H1 (cell line): ENCODE results near the gene MEGF11. TPM values are rescaled to one million over a fixed set of nuclear protein-coding genes. Genes with fewer than 3 reads are reported as not detected.

Source experiments
- CTCF ChIA-PET: fragments of 300-600 bp; sonication (Branson Sonifier 250); formaldehyde crosslinking; loops from one replicate; lab custom pipeline; 2021; ENCODE audit not compliant: partially characterized antibody; lab: Charles Lee
- POLR2A ChIA-PET: fragments of 300-600 bp; sonication (Branson Sonifier 250); formaldehyde crosslinking; loops from one replicate; lab custom pipeline; 2021; ENCODE audit warnings: inconsistent platforms; ENCODE audit not compliant: partially characterized antibody; lab: Charles Lee
- DNase-seq, 2 experiments: peaks; one replicate each; pipeline versions ENCODE4 v3.0.0 to v3.0.0-alpha.2; 2010 to 2022; ENCODE audit warnings: low spot score in 2 of 2, low read depth in 1 of 2, mixed read lengths in 1 of 2
- FAIRE-seq: peaks from 2 replicates; lab custom pipeline; 2011; peaks lifted over from hg19 to GRCh38; lab: Jason Lieb, UNC
- H2AFZ ChIP-seq: 2 replicates; pipeline ENCODE4 v1.8.1; 2012; ENCODE audit warnings: low read length, inconsistent platforms
- H2AK5ac ChIP-seq: 2 replicates; pipeline ENCODE4 v1.6.1; 2013; ENCODE audit warnings: low read depth, low read length
- H2BK120ac ChIP-seq: replicated peaks from 2 replicates; pipeline ENCODE3; 2013; ENCODE audit warnings: low read depth, low read length, inconsistent platforms
- H2BK12ac ChIP-seq: 2 replicates; pipeline ENCODE4 v1.6.1; 2013; ENCODE audit warnings: low read depth, low read length
- H2BK15ac ChIP-seq: 2 replicates; pipeline ENCODE4 v1.6.1; 2013; ENCODE audit warnings: low read length
- H2BK20ac ChIP-seq: 2 replicates; pipeline ENCODE4 v1.6.1; 2013; ENCODE audit warnings: low read length
- H2BK5ac ChIP-seq: 2 replicates; pipeline ENCODE4 v1.6.1; 2013; ENCODE audit warnings: low read depth, low read length
- H3K14ac ChIP-seq: 2 replicates; pipeline ENCODE4 v1.6.1; 2013; ENCODE audit warnings: inconsistent platforms; ENCODE audit not compliant: insufficient read length
- H3K18ac ChIP-seq: 2 replicates; pipeline ENCODE4 v1.6.1; 2013; ENCODE audit warnings: low read length; ENCODE audit errors: extremely low read depth
- H3K23ac ChIP-seq: 2 replicates; pipeline ENCODE4 v1.6.1; 2013; ENCODE audit warnings: inconsistent platforms; ENCODE audit not compliant: insufficient read length
- H3K23me2 ChIP-seq: 2 replicates; pipeline ENCODE4 v1.6.1; 2013; ENCODE audit warnings: low read depth, low read length
- H3K27ac ChIP-seq: 2 replicates; pipeline ENCODE4 v1.6.1; 2011; ENCODE audit warnings: low read depth, low read length, inconsistent platforms
- H3K27me3 ChIP-seq, 4 experiments: replicated peaks in 1 of 4; 1 replicate in 1 of 4; 2 replicates in 3 of 4; pipeline versions ENCODE4 v1.6.1 to v1.8.1; 2011 to 2013; ENCODE audit warnings: low read length in 3 of 4, mild to moderate bottlenecking in 3 of 4, inconsistent platforms in 2 of 4, mixed read lengths in 2 of 4, moderate library complexity in 1 of 4; ENCODE audit not compliant: control insufficient read depth in 3 of 4, insufficient read depth in 3 of 4; ENCODE audit errors: extremely low read depth in 1 of 4
- H3K36me3 ChIP-seq, 4 experiments: 2 replicates each; pipeline versions ENCODE4 v1.6.1 to v1.8.1; 2011 to 2013; ENCODE audit warnings: mild to moderate bottlenecking in 4 of 4, low read length in 3 of 4, moderate library complexity in 2 of 4, control low read depth in 1 of 4, inconsistent platforms in 1 of 4; ENCODE audit not compliant: insufficient read depth in 4 of 4, control insufficient read depth in 2 of 4
- H3K4ac ChIP-seq: replicated peaks from 2 replicates; pipeline ENCODE3; 2013; ENCODE audit warnings: low read length, low read depth, mixed read lengths, inconsistent platforms; ENCODE audit not compliant: insufficient read length
- H3K4me1 ChIP-seq, 4 experiments: replicated peaks in 1 of 4; 1 replicate in 1 of 4; 2 replicates in 3 of 4; pipeline versions ENCODE4 v1.6.1 to v1.8.1; 2011 to 2013; ENCODE audit warnings: low read length in 3 of 4, inconsistent platforms in 2 of 4, mixed read lengths in 1 of 4; ENCODE audit not compliant: insufficient read depth in 4 of 4, control insufficient read depth in 3 of 4
- H3K4me2 ChIP-seq, 2 experiments: 2 replicates each; pipeline versions ENCODE4 v1.6.1 to v1.8.1; 2011 to 2013; ENCODE audit warnings: low read depth in 2 of 2, low read length in 2 of 2, control low read depth in 1 of 2, inconsistent platforms in 1 of 2, mild to moderate bottlenecking in 1 of 2; ENCODE audit not compliant: insufficient read depth in 1 of 2
- H3K4me3 ChIP-seq, 4 experiments: fragments of 200-600, 300-600 bp in 1 of 4; sonication (generic), shearing (Covaris generic), sonication (Bioruptor Twin) in 1 of 4; 2 replicates each; pipeline versions ENCODE4 v1.5.1 to v1.8.1; 2011 to 2016; ENCODE audit warnings: low read length in 4 of 4, low read depth in 3 of 4, control low read depth in 2 of 4, inconsistent platforms in 2 of 4, mild to moderate bottlenecking in 2 of 4, mixed read lengths in 1 of 4, moderate library complexity in 1 of 4; ENCODE audit not compliant: insufficient read depth in 2 of 4; ENCODE audit errors: extremely low read depth in 1 of 4
- H3K56ac ChIP-seq: replicated peaks from 2 replicates; pipeline ENCODE3; 2013; ENCODE audit warnings: low read depth, mild to moderate bottlenecking, mixed read lengths, low read length, inconsistent platforms; ENCODE audit not compliant: insufficient read length
- H3K79me1 ChIP-seq: 2 replicates; pipeline ENCODE4 v1.6.1; 2013; ENCODE audit warnings: low read depth, low read length, control low read depth
- H3K79me2 ChIP-seq, 2 experiments: 2 replicates each; pipeline versions ENCODE4 v1.6.1 to v1.8.1; 2012 to 2013; ENCODE audit warnings: low read length in 2 of 2, mild to moderate bottlenecking in 2 of 2, inconsistent platforms in 1 of 2; ENCODE audit not compliant: insufficient read depth in 2 of 2, control insufficient read depth in 1 of 2
- H3K9ac ChIP-seq, 4 experiments: replicated peaks in 1 of 4; 1 replicate in 1 of 4; 2 replicates in 3 of 4; pipeline versions ENCODE4 v1.6.1 to v1.8.1; 2011 to 2013; ENCODE audit warnings: low read depth in 3 of 4, low read length in 3 of 4, control low read depth in 2 of 4, mild to moderate bottlenecking in 2 of 4, moderate library complexity in 2 of 4, inconsistent platforms in 1 of 4; ENCODE audit errors: extremely low read depth in 1 of 4
- H3K9me3 ChIP-seq, 2 experiments: 2 replicates each; pipeline versions ENCODE4 v1.6.1 to v1.8.1; 2012 to 2013; ENCODE audit warnings: mild to moderate bottlenecking in 2 of 2, moderate library complexity in 2 of 2, control low read depth in 1 of 2, inconsistent platforms in 1 of 2, low read depth in 1 of 2, low read length in 1 of 2, mixed read lengths in 1 of 2; ENCODE audit not compliant: insufficient read depth in 2 of 2
- H4K20me1 ChIP-seq, 2 experiments: replicated peaks in 1 of 2; 2 replicates each; pipeline versions ENCODE3 to v1.8.1; 2011 to 2013; ENCODE audit warnings: inconsistent platforms in 2 of 2, low read length in 2 of 2, mild to moderate bottlenecking in 1 of 2; ENCODE audit not compliant: insufficient read depth in 2 of 2, control insufficient read depth in 1 of 2
- H4K5ac ChIP-seq: 2 replicates; pipeline ENCODE4 v1.6.1; 2013; ENCODE audit warnings: low read length, low read depth, mixed read lengths, inconsistent platforms; ENCODE audit not compliant: insufficient read length
- H4K8ac ChIP-seq: 2 replicates; pipeline ENCODE4 v1.8.0; 2013; ENCODE audit warnings: mild to moderate bottlenecking, moderate library complexity, low read length, inconsistent platforms; ENCODE audit not compliant: insufficient read depth; ENCODE audit errors: extremely low read depth
- H4K91ac ChIP-seq: replicated peaks from 2 replicates; pipeline ENCODE3; 2013; ENCODE audit warnings: low read length, mixed read lengths, inconsistent platforms; ENCODE audit not compliant: insufficient read length
- CEBPB ChIP-seq: IDR thresholded peaks from 2 replicates; pipeline ENCODE4 v1.6.1; 2012; ENCODE audit warnings: low read depth, low read length
- E2F6 ChIP-seq: IDR thresholded peaks from 2 replicates; pipeline ENCODE4 v1.6.1; 2012; ENCODE audit warnings: inconsistent platforms
- MAX ChIP-seq: IDR thresholded peaks from 2 replicates; pipeline ENCODE4 v1.6.1; 2012; ENCODE audit warnings: inconsistent platforms
- WGBS, 2 experiments: shearing (Covaris generic) in 1 of 2; methylation state at CpG; one replicate each; pipeline versions ENCODE4 v1.1.6 to v1.1.7; 2013 to 2015; ENCODE audit warnings: low lambda C conversion rate in 2 of 2, mixed read lengths in 2 of 2, inconsistent platforms in 1 of 2, low coverage in 1 of 2, missing lambda C conversion rate in 1 of 2; ENCODE audit not compliant: insufficient replicate concordance in 2 of 2, insufficient coverage in 1 of 2, insufficient read length in 1 of 2; ENCODE audit errors: extremely low coverage in 1 of 2, missing lambda C conversion rate in 1 of 2; 5-methylcytosine and 5-hydroxymethylcytosine counted together
- polyA plus RNA-seq, 7 experiments: library from polyadenylated mRNA; depleted of rRNA in 3 of 7; stranded (reverse) in 5 of 7; unstranded in 2 of 7; fragments of >200 nt in 5 of 7; fragments of 200-250 nt in 2 of 7; gene quantifications; 1 replicate in 5 of 7; 2 replicates in 1 of 7; 4 replicates in 1 of 7; pipeline versions ENCODE4 v1.2.1 to v1.2.3, GENCODE V29; 2011 to 2013; ENCODE audit warnings: missing spikeins in 2 of 7, mixed read lengths in 2 of 7
- total RNA-seq: library from RNA; stranded (reverse); fragmentation: NEBNext Ultra II Directional; extraction: Animal tissue kit (Norgen Biotek cat#: 25700); gene quantifications from 2 replicates; pipeline ENCODE4 v1.2.1, GENCODE V29; 2021

The MEGF11 gene
- total and polyA plus RNA-seq, 2 of the 8 experiments (the other 6 are each of a cell fraction or from before 2014, with no cell fraction given) = 4.4 to 4.8 TPM

- no peak overlapping the region for H3K27ac ChIP-seq
- FAIRE-seq = no peak
- CTCF ChIA-PET = interaction anchor here (1.1 to 3.8 kb wide), 2 partner anchors 12 to 32 kb away, joined by 3 to 31 read pairs; no protein-coding TSS in a partner anchor
These were observed 15.9 kb downstream of the MEGF11 start for GRCh38 chr15:66237513-66238235.

More at GRCh38 chr15:66237513-66238235, 15.9 kb downstream of the MEGF11 start:
- Histone ChIP-seq H3K23ac (no peak overlapping the region), H3K23me2 (no peaks in the 10 kb centered on the region), H2AK5ac (no peak overlapping the region), H3K9ac (no peak overlapping the region), H3K36me3 (no peaks in the 10 kb centered on the region; a peak in 1 of 8 replicates), H3K4me1 (peaks cover 0 to 3% (median under 1%) of the 10 kb centered on the region in 4 experiments; a peak in 3 of 7 replicates), H2BK12ac (no peak overlapping the region), H4K5ac (no peak overlapping the region), H3K9me3 (no peaks in the 10 kb centered on the region), H3K4me2 (no peak overlapping the region), H3K79me1 (no peaks in the 10 kb centered on the region), H3K79me2 (no peaks in the 10 kb centered on the region), H4K20me1 (no peaks in the 10 kb centered on the region), H3K56ac (no peak overlapping the region), H2BK5ac (no peak overlapping the region), H3K4ac (no peak overlapping the region), H3K14ac (no peak overlapping the region), H4K8ac (no peak overlapping the region; the same call in 1 of the 2 replicates), H2BK120ac (no peak overlapping the region), H3K4me3 (no peak overlapping the region), H2BK15ac (no peak overlapping the region), H2BK20ac (no peak overlapping the region; the same call in 1 of the 2 replicates), H3K27me3 (peaks cover 0 to 2% (median 0%) of the 10 kb centered on the region in 4 experiments; a peak in 3 of 7 replicates), H2AFZ (no peak overlapping the region), H4K91ac (no peak overlapping the region), H3K18ac (no peak overlapping the region)
- TF ChIP-seq E2F6 (peak; percentile 87), CEBPB (no peak), MAX (peak; percentile 63)
- no peak for DNase-seq
- WGBS, 2 experiments = 75% methylated on average over 10 of the region's 10 CpGs; no CpG with 5 or more reads in 1 of the 2 experiments
- POLR2A ChIA-PET = interaction anchor here (1.8 kb wide), 1 partner anchor 369 kb away, joined by 3 read pairs; the partner anchor contains the start of gene RAB11A
